NCI-H226 (cell line): Measurements from ENCODE around the gene ROBO1.

Experiments used
- DNase-seq: peaks from one replicate; pipeline ENCODE4 v3.0.0-alpha.2; 2015

ROBO1 gene

GRCh38 chr3:78863306-78864203 is 904.2 kb downstream of the ROBO1 start:
- no peak for DNase-seq

- DNase-seq = no peak
Observed at GRCh38 chr3:78861156-78861555, 906.6 kb downstream of the ROBO1 start.

- DNase-seq = no peak
Observed at GRCh38 chr3:78860567-78860966, 907.2 kb downstream of the ROBO1 start.

- no peak for DNase-seq
Observed at GRCh38 chr3:78858910-78859309, 908.9 kb downstream of the ROBO1 start.

- no peak for DNase-seq
Observed at GRCh38 chr3:78858174-78858573, 909.6 kb downstream of the ROBO1 start.

GRCh38 chr3:78857494-78858111 is 910.2 kb downstream of the ROBO1 start:
- DNase-seq = peak; percentile 18

GRCh38 chr3:78856164-78856563 is 911.6 kb downstream of the ROBO1 start:
- no peak for DNase-seq

- DNase-seq = no peak
Observed at GRCh38 chr3:78855190-78855589, 912.6 kb downstream of the ROBO1 start.

- no peak for DNase-seq
Observed at GRCh38 chr3:78848392-78849288, 919.2 kb downstream of the ROBO1 start.

GRCh38 chr3:78847603-78848002 is 920.2 kb downstream of the ROBO1 start:
- no peak for DNase-seq

- no peak for DNase-seq
Observed at GRCh38 chr3:78847203-78847602, 920.6 kb downstream of the ROBO1 start.

GRCh38 chr3:78846718-78847117 is 921.1 kb downstream of the ROBO1 start:
- DNase-seq = peak; percentile 71

GRCh38 chr3:78845605-78846004 is 922.2 kb downstream of the ROBO1 start:
- no peak for DNase-seq

GRCh38 chr3:78844307-78844706 is 923.5 kb downstream of the ROBO1 start:
- no peak for DNase-seq

GRCh38 chr3:78839693-78840092 is 928.1 kb downstream of the ROBO1 start:
- peak; percentile 32 for DNase-seq

- no peak for DNase-seq
Observed at GRCh38 chr3:78838362-78838761, 929.4 kb downstream of the ROBO1 start.

- DNase-seq = no peak
Observed at GRCh38 chr3:78834910-78835309, 932.9 kb downstream of the ROBO1 start.

- no peak for DNase-seq
Observed at GRCh38 chr3:78832785-78833204, 935.0 kb downstream of the ROBO1 start.

GRCh38 chr3:78831446-78831972 is 936.3 kb downstream of the ROBO1 start:
- DNase-seq = no peak

- no peak for DNase-seq
Observed at GRCh38 chr3:78830470-78830869, 937.3 kb downstream of the ROBO1 start.

GRCh38 chr3:78827618-78828017 is 940.2 kb downstream of the ROBO1 start:
- DNase-seq = no peak

- no peak for DNase-seq
Observed at GRCh38 chr3:78825858-78826215, 942.0 kb downstream of the ROBO1 start.
